Caco-2 (cell line): ENCODE results near the gene PDE4D. TPM values are rescaled to one million over a fixed set of nuclear protein-coding genes. Genes with fewer than 3 reads are reported as not detected.
A peak's percentile ranks its signal among the peaks of the same experiment; 100 is the strongest.

Source experiments
- BruUV-seq: library from RNA; stranded (reverse); fragments of 400-500 nt; replicated peaks from 2 replicates; lab custom pipeline; 2021; lab: Mats Ljungman, UMichigan
- CTCF ChIA-PET: fragments of 300-600 bp; sonication (Branson Sonifier 250); formaldehyde crosslinking; loops from one replicate; lab custom pipeline; 2022; ENCODE audit warnings: antibody characterized with exemption; lab: Charles Lee
- POLR2A ChIA-PET: fragments of 300-600 bp; sonication (Branson Sonifier 250); formaldehyde crosslinking; loops from one replicate; lab custom pipeline; 2022; ENCODE audit warnings: antibody characterized with exemption; lab: Charles Lee
- DNase-seq, 2 experiments: peaks; one replicate each; pipeline versions ENCODE4 v3.0.0 to v3.0.0-alpha.2; 2020 to 2022
- H3K27me3 ChIP-seq: replicated peaks from 2 replicates; pipeline ENCODE4 v1.6.0; 2011; ENCODE audit warnings: low read length; ENCODE audit not compliant: control insufficient read depth, insufficient read depth
- H3K36me3 ChIP-seq: 2 replicates; pipeline ENCODE4 v1.5.1; 2011; ENCODE audit warnings: low read length; ENCODE audit not compliant: control insufficient read depth, insufficient read depth
- H3K4me1 ChIP-seq: fragments of 250-450 bp; sonication (Bioruptor Pico); 2 replicates; pipeline ENCODE4 v1.5.1; 2020; ENCODE audit warnings: mild to moderate bottlenecking
- H3K4me3 ChIP-seq: 2 replicates; pipeline ENCODE4 v1.5.1; 2011; ENCODE audit warnings: low read depth, mild to moderate bottlenecking, control low read depth, low read length
- H3K9me3 ChIP-seq: fragments of 250-450 bp; sonication (Bioruptor Pico); 2 replicates; pipeline ENCODE4 v1.5.1; 2020; ENCODE audit warnings: mild to moderate bottlenecking, moderate library complexity
- H3K27ac Mint-ChIP-seq: one replicate; pipeline ENCODE4 v1.8.0; 2022; ENCODE audit warnings: mixed read lengths; ENCODE audit not compliant: unreplicated experiment
- H3K27me3 Mint-ChIP-seq: one replicate; pipeline ENCODE4 v1.8.0; 2022; ENCODE audit warnings: mixed read lengths; ENCODE audit not compliant: insufficient read depth, unreplicated experiment
- H3K36me3 Mint-ChIP-seq: one replicate; pipeline ENCODE4 v1.8.0; 2022; ENCODE audit warnings: mild to moderate bottlenecking, mixed read lengths; ENCODE audit not compliant: insufficient read depth, unreplicated experiment
- H3K4me1 Mint-ChIP-seq: one replicate; pipeline ENCODE4 v1.8.0; 2022; ENCODE audit warnings: low read depth, mixed read lengths; ENCODE audit not compliant: unreplicated experiment
- H3K4me3 Mint-ChIP-seq: one replicate; pipeline ENCODE4 v1.8.0; 2022; ENCODE audit warnings: mild to moderate bottlenecking, moderate library complexity, mixed read lengths; ENCODE audit not compliant: unreplicated experiment
- H3K9me3 Mint-ChIP-seq: one replicate; pipeline ENCODE4 v1.8.0; 2022; ENCODE audit warnings: mixed read lengths; ENCODE audit not compliant: unreplicated experiment
- CTCF ChIP-seq, 2 experiments: fragments of 200-600 bp in 1 of 2; IDR thresholded peaks; 1 replicate in 1 of 2; 2 replicates in 1 of 2; pipeline versions ENCODE4 v1.5.1 to v1.8.0; 2011 to 2022; ENCODE audit warnings: antibody characterized with exemption in 1 of 2, control low read depth in 1 of 2, inconsistent platforms in 1 of 2, low read depth in 1 of 2, low read length in 1 of 2, mild to moderate bottlenecking in 1 of 2, moderate library complexity in 1 of 2; ENCODE audit not compliant: insufficient read depth in 1 of 2, severe bottlenecking in 1 of 2, unreplicated experiment in 1 of 2
- intact Hi-C: fragments of 100-400 bp; cut with micrococcal nuclease; formaldehyde crosslinking; loops from one replicate; pipeline ENCODE4 v1.10.0; 2022; ENCODE audit not compliant: unreplicated experiment
- total RNA-seq: library from RNA; stranded (reverse); gene quantifications from 2 replicates; pipeline ENCODE4 v1.2.3, GENCODE V29; 2022

Gene PDE4D
- total RNA-seq, 1 experiment from 2014 or later: 89.8 TPM

GRCh38 chr5:59529239-59529638, 364.3 kb downstream of the PDE4D start:
- no peak overlapping the region for H3K4me3 ChIP-seq
- Mint-ChIP-seq H3K36me3 (no peaks in the 10 kb centered on the region), H3K27me3 (no peaks in the 10 kb centered on the region), H3K4me1 (peaks cover 11% of the 10 kb centered on the region), H3K9me3 (peaks cover 2% of the 10 kb centered on the region), H3K4me3 (no peak overlapping the region), H3K27ac (peak overlapping the region; percentile 18)
- H3K36me3 ChIP-seq: no peaks in the 10 kb centered on the region
- intact Hi-C loops: loop anchor here (5.0 kb wide), 2 partner anchors 53 to 143 kb away; no protein-coding TSS in a partner anchor
- BruUV-seq: no TSS peak
- H3K4me1 ChIP-seq: peaks cover 21% of the 10 kb centered on the region
- H3K9me3 ChIP-seq: no peaks in the 10 kb centered on the region
- DNase-seq: no peak
- POLR2A ChIA-PET: no interaction called here
- H3K27me3 ChIP-seq: no peaks in the 10 kb centered on the region
- no peak for TF ChIP-seq CTCF (IDR thresholded peaks at IDR 0.05; ENCODE audit: insufficient read depth in 1 of 2, low read depth in 1 of 2, low read length in 1 of 2, severe bottlenecking in 1 of 2, unreplicated experiment in 1 of 2)
- CTCF ChIA-PET: no interaction called here

GRCh38 chr5:59528202-59528862, 365.2 kb downstream of the PDE4D start:
- ChIA-PET POLR2A (no interaction called here), CTCF (interaction anchor here (1.0 kb wide), 1 partner anchor 11 kb away, joined by 3 read pairs; no protein-coding TSS in a partner anchor)
- peaks cover 11% of the 10 kb centered on the region for H3K4me1 Mint-ChIP-seq
- no peaks in the 10 kb centered on the region for H3K36me3 Mint-ChIP-seq
- no peaks in the 10 kb centered on the region for H3K36me3 ChIP-seq
- no peaks in the 10 kb centered on the region for H3K27me3 Mint-ChIP-seq
- no peak overlapping the region for H3K4me3 Mint-ChIP-seq
- H3K4me3 ChIP-seq: no peak overlapping the region
- peak overlapping the region; percentile 18 for H3K27ac Mint-ChIP-seq
- peaks cover 10% of the 10 kb centered on the region for H3K9me3 Mint-ChIP-seq
- TF ChIP-seq CTCF (IDR thresholded peaks at IDR 0.05; ENCODE audit: insufficient read depth in 1 of 2, low read depth in 1 of 2, low read length in 1 of 2, severe bottlenecking in 1 of 2, unreplicated experiment in 1 of 2): no peak
- H3K4me1 ChIP-seq: peaks cover 21% of the 10 kb centered on the region
- intact Hi-C loops: loop anchor here (5.0 kb wide), 2 partner anchors 54 to 144 kb away; no protein-coding TSS in a partner anchor
- DNase-seq: peak; percentile 31 to 39
- no peaks in the 10 kb centered on the region for H3K27me3 ChIP-seq
- H3K9me3 ChIP-seq: 0 out of 2 replicates have a peak, but pooled peaks cover 5% of the 10 kb centered on the region
- BruUV-seq: no TSS peak

- H3K4me1 ChIP-seq: peaks cover 21% of the 10 kb centered on the region
- H3K4me1 Mint-ChIP-seq: peaks cover 11% of the 10 kb centered on the region
- no TSS peak for BruUV-seq
- no peaks in the 10 kb centered on the region for H3K27me3 Mint-ChIP-seq
- H3K27ac Mint-ChIP-seq: no peak overlapping the region
- DNase-seq: no peak
- no peak overlapping the region for H3K4me3 Mint-ChIP-seq
- H3K9me3 Mint-ChIP-seq: peaks cover 18% of the 10 kb centered on the region
- H3K27me3 ChIP-seq: no peaks in the 10 kb centered on the region
- ChIA-PET POLR2A (no interaction called here), CTCF (interaction anchor here (0.9 kb wide), 1 partner anchor 147 kb away, joined by 3 read pairs; no protein-coding TSS in a partner anchor)
- intact Hi-C loops: loop anchor here (5.0 kb wide), 2 partner anchors 56 to 146 kb away; no protein-coding TSS in a partner anchor
- H3K36me3 Mint-ChIP-seq: no peaks in the 10 kb centered on the region
- H3K9me3 ChIP-seq: 0 out of 2 replicates have a peak, but pooled peaks cover 5% of the 10 kb centered on the region
- H3K4me3 ChIP-seq: no peak overlapping the region
- TF ChIP-seq CTCF (IDR thresholded peaks at IDR 0.05; ENCODE audit: insufficient read depth in 1 of 2, low read depth in 1 of 2, low read length in 1 of 2, severe bottlenecking in 1 of 2, unreplicated experiment in 1 of 2): no peak
- no peaks in the 10 kb centered on the region for H3K36me3 ChIP-seq
Observed at GRCh38 chr5:59525957-59526356, 367.6 kb downstream of the PDE4D start.
